D721Med (cell line): ENCODE data around the gene CEBPA.

ENCODE experiments used
- DNase-seq: peaks from one replicate; pipeline ENCODE4 v3.0.0; 2011; ENCODE audit warnings: low spot score; ENCODE audit not compliant: insufficient read length
- FAIRE-seq: peaks from 2 replicates; lab custom pipeline; 2011; peaks lifted over from hg19 to GRCh38; lab: Jason Lieb, UNC
- CTCF ChIP-seq: IDR thresholded peaks from 2 replicates; pipeline ENCODE4 v1.5.1; 2012; ENCODE audit warnings: mild to moderate bottlenecking, control low read depth; ENCODE audit not compliant: insufficient read depth; ENCODE audit errors: missing control alignments

The CEBPA gene

GRCh38 chr19:33345163-33345562 is 42.8 kb upstream of the CEBPA start:
- DNase-seq (no peak), FAIRE-seq (no peak)
- no peak for TF ChIP-seq CTCF

- FAIRE-seq: no peak
- DNase-seq: no peak
- no peak for TF ChIP-seq CTCF
Measured at GRCh38 chr19:33344573-33344925, 42.2 kb upstream of the CEBPA start.

- DNase-seq: no peak
- TF ChIP-seq CTCF: no peak
- no peak for FAIRE-seq
Measured at GRCh38 chr19:33343859-33344572, 41.7 kb upstream of the CEBPA start.

GRCh38 chr19:33343301-33343700 is 41.0 kb upstream of the CEBPA start:
- DNase-seq: no peak
- TF ChIP-seq CTCF: no peak
- FAIRE-seq: no peak

GRCh38 chr19:33340991-33341390 is 38.7 kb upstream of the CEBPA start:
- DNase-seq (no peak), FAIRE-seq (no peak)
- no peak for TF ChIP-seq CTCF

GRCh38 chr19:33339016-33339984 is 37.0 kb upstream of the CEBPA start:
- DNase-seq: no peak
- FAIRE-seq: no peak
- TF ChIP-seq CTCF: no peak
